Skeletal muscle cell (primary cell): ENCODE results near the gene STK39.
A peak's percentile ranks its signal among the peaks of the same experiment; 100 is the strongest.

Experiments used
- DNase-seq: peaks from one replicate; pipeline ENCODE4 v3.0.0-alpha.2; 2010; ENCODE audit warnings: low read depth
- H3K4me3 ChIP-seq: 2 replicates; pipeline ENCODE4 v1.5.1; 2011; ENCODE audit warnings: low read depth, mild to moderate bottlenecking, control low read depth, low read length, moderate library complexity

Gene STK39

GRCh38 chr2:168245074-168245825 is 2.1 kb downstream of the STK39 start:
- H3K4me3 ChIP-seq, result peak overlapping the region; percentile 60
- DNase-seq, result no peak

GRCh38 chr2:168244318-168244717 is 3.1 kb downstream of the STK39 start:
- no peak overlapping the region for H3K4me3 ChIP-seq
- DNase-seq, result no peak

GRCh38 chr2:168243061-168243460 is 4.3 kb downstream of the STK39 start:
- DNase-seq, result no peak
- no peak overlapping the region for H3K4me3 ChIP-seq

GRCh38 chr2:168241746-168242145 is 5.6 kb downstream of the STK39 start:
- no peak overlapping the region for H3K4me3 ChIP-seq
- no peak for DNase-seq

GRCh38 chr2:168241208-168241607 is 6.2 kb downstream of the STK39 start:
- H3K4me3 ChIP-seq, result no peak overlapping the region
- DNase-seq, result no peak

GRCh38 chr2:168239281-168239680 is 8.1 kb downstream of the STK39 start:
- DNase-seq, result no peak
- no peak overlapping the region for H3K4me3 ChIP-seq

GRCh38 chr2:168237741-168238140 is 9.7 kb downstream of the STK39 start:
- H3K4me3 ChIP-seq, result no peak overlapping the region
- no peak for DNase-seq

GRCh38 chr2:168234407-168235085 is 12.8 kb downstream of the STK39 start:
- H3K4me3 ChIP-seq, result no peak overlapping the region
- DNase-seq, result no peak

- no peak overlapping the region for H3K4me3 ChIP-seq
- no peak for DNase-seq
Measured at GRCh38 chr2:168233726-168234406, 13.5 kb downstream of the STK39 start.

- no peak overlapping the region for H3K4me3 ChIP-seq
- no peak for DNase-seq
Measured at GRCh38 chr2:168233166-168233565, 14.2 kb downstream of the STK39 start.

GRCh38 chr2:168231609-168232241 is 15.7 kb downstream of the STK39 start:
- no peak overlapping the region for H3K4me3 ChIP-seq
- no peak for DNase-seq

- DNase-seq, result no peak
- H3K4me3 ChIP-seq, result no peak overlapping the region
Measured at GRCh38 chr2:168230389-168230788, 17.0 kb downstream of the STK39 start.

GRCh38 chr2:168224346-168224745 is 23.0 kb downstream of the STK39 start:
- no peak for DNase-seq
- H3K4me3 ChIP-seq, result no peak overlapping the region

GRCh38 chr2:168222088-168222487 is 25.3 kb downstream of the STK39 start:
- H3K4me3 ChIP-seq, result no peak overlapping the region
- no peak for DNase-seq

GRCh38 chr2:168220965-168221819 is 26.2 kb downstream of the STK39 start:
- no peak overlapping the region for H3K4me3 ChIP-seq
- DNase-seq, result no peak

GRCh38 chr2:168217920-168218319 is 29.5 kb downstream of the STK39 start:
- no peak for DNase-seq
- no peak overlapping the region for H3K4me3 ChIP-seq

- H3K4me3 ChIP-seq, result no peak overlapping the region
- no peak for DNase-seq
Measured at GRCh38 chr2:168216351-168217005, 30.9 kb downstream of the STK39 start.

- no peak overlapping the region for H3K4me3 ChIP-seq
- DNase-seq, result no peak
Measured at GRCh38 chr2:168215813-168216212, 31.6 kb downstream of the STK39 start.

- no peak overlapping the region for H3K4me3 ChIP-seq
- no peak for DNase-seq
Measured at GRCh38 chr2:168212866-168213265, 34.5 kb downstream of the STK39 start.
